SH-SY5Y (cell line): ENCODE measurements around the gene KRTAP4-12.

Source experiments
- GATA2 ChIP-seq: IDR thresholded peaks from 2 replicates; pipeline ENCODE4 v1.6.1; 2011; ENCODE audit warnings: mild to moderate bottlenecking, low read depth, low read length
- GATA3 ChIP-seq: IDR thresholded peaks from 2 replicates; pipeline ENCODE4 v1.6.1; 2011; ENCODE audit warnings: low read depth, mild to moderate bottlenecking, low read length, moderate library complexity

- TF ChIP-seq GATA2 (no peak), GATA3 (no peak)
These were observed 21.3 kb upstream of the KRTAP4-12 start for GRCh38 chr17:41145261-41145660.
